8988T (cell line): Measurements from ENCODE around the gene C10orf120.
A peak's percentile ranks its signal among the peaks of the same experiment; 100 is the strongest.

Experiments
- DNase-seq: peaks from one replicate; pipeline ENCODE4 v3.0.0; 2011

C10orf120 gene

DNA sequence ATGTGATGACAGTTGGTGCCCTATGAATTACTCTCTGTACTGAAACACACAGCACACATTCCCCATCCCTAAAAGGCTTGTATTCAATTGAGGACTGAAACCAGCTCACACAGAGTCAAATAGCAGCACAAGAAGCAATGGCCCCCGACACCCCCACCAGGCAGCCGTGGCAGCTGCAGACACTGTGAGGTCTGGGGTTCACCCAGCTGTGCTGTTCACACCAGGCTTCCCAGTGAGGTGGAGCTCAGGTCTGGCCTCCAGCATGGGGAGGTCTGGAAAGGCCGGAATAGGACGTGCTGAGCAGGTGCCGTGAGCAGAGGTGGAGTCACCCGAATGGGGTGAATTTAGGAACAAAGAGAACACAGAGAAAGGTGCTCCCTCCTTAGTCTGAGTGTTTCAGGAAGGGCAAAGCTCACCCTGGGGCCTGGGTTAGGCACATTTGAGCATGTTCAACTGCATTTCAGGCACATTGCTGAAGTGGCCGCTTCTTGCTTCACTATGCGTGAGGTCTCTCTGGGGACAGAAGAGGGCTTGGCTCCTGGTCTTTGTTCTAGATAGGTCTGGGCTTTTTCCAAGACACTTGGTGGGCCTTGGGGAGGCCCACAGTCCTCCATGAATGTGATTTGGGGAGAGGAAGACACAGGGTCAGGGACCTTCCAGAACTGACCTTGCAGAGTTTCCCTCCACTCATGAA, 41.1 kb downstream of the C10orf120 start:
- DNase-seq, result no peak

DNA sequence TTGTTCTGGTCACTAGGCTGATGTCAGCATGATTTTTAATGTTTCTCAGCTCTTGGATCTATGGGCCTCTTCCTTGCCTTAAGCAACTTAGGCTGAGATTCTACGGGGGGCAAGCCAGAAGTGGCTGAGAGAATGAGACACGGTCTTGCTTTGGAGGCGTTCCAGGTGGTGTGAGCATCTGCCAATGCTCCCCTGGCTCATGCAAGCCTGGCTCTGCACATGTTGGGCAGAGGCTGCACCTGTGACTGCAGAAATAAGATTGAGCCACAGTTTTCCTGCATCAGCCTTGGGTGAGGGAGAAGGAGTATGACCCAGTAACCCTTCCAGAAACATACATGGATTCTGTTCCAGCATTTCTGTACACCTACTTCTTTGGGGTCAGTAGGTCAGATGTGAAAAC, 41.9 kb downstream of the C10orf120 start:
- no peak for DNase-seq

DNA sequence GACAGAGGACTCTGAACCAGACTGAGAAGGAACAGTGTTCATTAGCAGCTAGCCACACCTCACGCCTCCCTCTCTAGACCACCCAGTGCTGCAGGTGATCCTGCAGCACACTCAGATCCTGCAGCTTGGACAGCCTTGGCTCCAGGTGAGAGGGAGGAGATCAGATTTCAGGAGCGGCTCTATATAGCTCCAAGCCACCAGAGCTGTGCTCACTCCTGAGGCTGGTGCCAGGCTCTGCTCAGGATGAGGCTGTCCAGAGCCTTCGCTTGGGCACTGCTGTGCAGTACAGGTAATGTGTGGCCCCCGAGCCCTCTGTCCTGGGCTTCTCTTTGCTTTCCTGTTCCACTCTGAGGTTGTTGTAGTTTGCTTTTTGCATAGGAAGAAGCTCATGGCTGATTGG, 42.4 kb downstream of the C10orf120 start:
- no peak for DNase-seq

DNA sequence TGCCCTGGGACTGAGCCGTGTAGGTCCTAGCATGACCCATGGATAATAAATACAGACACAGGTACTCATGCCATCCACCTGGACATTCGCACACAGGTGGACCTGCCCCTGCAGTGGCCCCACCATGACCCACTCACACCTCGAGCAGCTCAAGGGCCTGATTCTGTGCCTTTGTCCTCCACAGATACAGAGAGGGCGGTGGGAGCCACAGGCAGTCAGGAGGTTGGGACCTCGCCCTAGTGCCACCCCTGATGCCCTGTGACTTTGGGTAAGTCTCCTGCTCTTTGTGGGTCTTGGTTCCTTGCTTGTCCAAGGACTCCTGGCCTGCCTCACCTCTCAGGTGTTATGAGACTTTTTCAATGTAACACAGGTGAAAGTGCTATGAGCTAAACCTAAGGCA, 42.9 kb downstream of the C10orf120 start:
- no peak for DNase-seq

DNA sequence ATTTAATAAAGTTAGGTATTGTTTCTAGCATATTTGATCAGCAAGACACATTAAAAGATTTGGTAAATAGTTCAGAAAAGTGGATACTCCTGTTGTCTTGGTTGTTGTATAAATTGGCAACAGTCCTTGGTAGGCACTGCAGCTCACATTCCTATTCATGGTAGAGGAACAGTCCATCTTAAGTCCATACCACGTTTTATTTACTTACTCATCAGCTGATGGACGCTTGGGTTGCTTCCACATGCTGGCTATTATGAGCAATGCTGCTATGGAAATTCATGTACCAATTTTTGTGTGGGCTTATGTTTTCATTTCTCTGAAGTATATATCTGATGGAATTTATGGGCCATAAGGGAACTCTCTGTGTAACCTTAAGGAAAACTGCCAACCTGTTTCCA, 43.3 kb downstream of the C10orf120 start:
- DNase-seq, result no peak

DNA sequence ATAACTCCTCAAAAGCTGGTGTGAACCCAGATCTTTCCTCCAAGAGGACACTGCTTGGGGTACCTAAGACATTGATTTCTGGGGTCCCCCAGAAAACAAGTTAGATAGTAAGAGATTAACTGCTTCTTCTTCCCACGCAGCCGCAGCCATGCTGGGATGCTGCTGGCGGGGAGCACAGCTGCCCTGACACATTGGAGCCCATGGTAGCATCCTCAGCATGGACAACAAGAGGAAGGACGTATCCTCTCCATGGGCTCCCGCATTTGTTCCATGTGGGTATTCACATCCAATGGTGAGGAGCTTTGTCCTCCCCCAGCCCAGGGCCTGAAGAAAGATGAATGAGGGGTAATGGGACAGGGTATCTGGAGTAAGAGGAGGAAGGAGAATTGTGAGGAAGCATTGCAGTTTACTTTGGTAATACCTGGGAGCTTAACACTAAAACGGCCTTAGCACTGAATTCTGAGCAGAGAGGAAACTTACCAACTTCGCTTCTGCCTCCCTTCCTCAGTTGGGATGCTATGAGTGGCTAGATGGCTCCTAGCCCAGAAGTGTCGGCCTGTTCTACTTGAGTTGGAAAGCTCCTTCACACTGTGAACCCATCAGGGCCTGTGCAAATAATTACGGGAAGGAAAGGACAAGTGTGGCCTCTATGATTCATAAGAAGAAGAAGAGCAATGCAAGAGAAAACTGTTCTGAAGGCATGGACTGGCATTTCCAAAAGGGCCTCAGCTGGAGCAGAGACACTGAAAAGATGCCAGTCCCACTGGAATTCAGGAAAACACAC, 43.9 kb downstream of the C10orf120 start:
- DNase-seq, result no peak

DNA sequence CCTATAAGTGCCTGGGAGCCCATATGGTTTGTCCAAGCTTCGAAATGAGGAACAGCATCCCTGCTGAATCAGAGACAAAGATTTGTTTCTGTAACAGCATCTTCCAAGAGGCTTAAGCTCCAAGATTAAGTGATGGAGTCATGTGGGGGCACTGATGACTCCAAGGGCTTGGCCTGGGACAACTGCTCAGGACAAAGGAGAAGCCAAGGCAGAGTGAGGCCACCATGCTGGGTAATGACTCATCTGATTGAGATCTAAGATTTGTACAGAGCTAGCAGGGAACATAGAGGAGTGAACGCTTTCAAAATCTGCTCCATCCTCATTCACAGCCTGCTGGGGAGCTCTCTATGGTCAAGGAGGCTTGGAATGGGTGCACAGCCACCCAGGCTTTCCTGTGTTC, 49.3 kb downstream of the C10orf120 start:
- DNase-seq, result no peak

DNA sequence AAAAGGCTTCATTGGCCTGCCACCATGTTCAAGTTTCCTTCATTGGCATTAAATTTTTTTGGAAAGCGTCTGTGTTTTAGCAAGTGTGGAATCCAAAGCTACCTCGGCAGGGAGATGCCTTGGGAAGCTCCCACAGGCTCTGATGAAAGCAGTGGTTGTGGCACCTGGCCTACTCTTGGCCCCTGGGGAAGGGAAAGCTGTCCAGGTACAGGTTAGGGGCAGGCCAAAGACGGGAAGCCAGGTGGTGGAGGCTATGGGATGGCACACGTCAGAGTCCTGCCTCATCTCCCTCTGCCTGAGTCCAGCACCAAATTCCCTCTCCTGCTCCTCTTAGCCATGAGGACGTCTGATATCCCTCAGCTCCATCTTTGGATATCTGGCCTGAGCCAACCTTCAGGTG, 49.7 kb downstream of the C10orf120 start:
- DNase-seq, result no peak

DNA sequence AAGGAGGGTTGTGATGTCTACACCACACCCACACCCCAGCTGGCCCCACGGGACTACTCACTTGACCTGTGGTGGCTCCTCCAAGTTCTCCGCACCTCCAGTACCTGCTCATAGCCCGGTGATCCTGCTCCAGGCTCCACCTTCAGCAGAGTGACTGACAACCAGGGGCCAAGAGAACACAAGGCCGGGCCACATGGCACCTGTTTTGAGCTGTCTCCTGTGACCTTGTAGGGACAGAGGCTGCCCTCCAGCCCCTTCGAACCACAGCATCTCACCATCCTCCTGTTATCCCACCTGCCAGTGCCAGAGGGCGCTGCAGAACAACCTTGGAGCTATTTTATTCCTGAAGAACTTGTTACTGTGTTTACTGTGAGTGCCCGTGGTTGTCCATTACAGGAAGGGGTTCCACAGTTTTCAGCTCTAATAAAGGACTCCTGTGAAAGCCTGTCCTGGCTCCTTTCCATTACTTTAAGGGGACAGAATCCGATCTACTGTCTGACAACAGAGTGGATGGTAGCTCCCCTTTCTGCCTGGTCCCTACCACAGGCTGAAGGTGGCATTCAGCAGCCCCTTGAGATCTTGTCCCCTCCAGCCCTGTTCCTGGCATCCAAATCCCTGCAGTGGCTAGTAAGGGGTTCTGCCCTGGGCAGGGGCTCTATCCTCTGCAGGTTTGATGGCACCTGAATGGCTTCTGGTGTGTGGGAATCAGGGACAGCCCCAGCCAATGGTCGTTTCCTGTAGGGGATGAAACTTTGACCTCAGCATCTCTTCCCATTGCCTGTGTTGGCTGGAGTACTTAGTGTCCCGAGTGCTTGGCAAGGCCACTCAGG, 50.8 kb downstream of the C10orf120 start:
- peak; percentile 39 for DNase-seq
